Mesothelial cell of epicardium (in vitro differentiated cells): ENCODE data around the gene SEMA4D. TPM values are rescaled to one million over a fixed set of nuclear protein-coding genes. Genes with fewer than 3 reads are reported as not detected.

Experiments
- DNase-seq, 2 experiments: peaks; one replicate each; pipeline ENCODE4 v3.0.0; 2021; ENCODE audit warnings: low spot score in 2 of 2; ENCODE audit not compliant: unreplicated experiment in 2 of 2
- H3K27ac Mint-ChIP-seq: 2 replicates; pipeline ENCODE4 v1.8.0; 2021; ENCODE audit warnings: mixed read lengths
- H3K27me3 Mint-ChIP-seq: 2 replicates; pipeline ENCODE4 v1.8.0; 2021; ENCODE audit warnings: low read depth, mixed read lengths
- H3K36me3 Mint-ChIP-seq: 2 replicates; pipeline ENCODE4 v1.8.0; 2021; ENCODE audit warnings: mixed read lengths
- H3K4me1 Mint-ChIP-seq: 2 replicates; pipeline ENCODE4 v1.8.0; 2021; ENCODE audit warnings: mixed read lengths
- H3K4me3 Mint-ChIP-seq: 2 replicates; pipeline ENCODE4 v1.8.0; 2021; ENCODE audit warnings: mild to moderate bottlenecking, moderate library complexity, mixed read lengths
- H3K9me3 Mint-ChIP-seq: 2 replicates; pipeline ENCODE4 v1.8.0; 2021; ENCODE audit warnings: mixed read lengths
- CTCF ChIP-seq: fragments of 200-600 bp; sonication (generic); IDR thresholded peaks from one replicate; pipeline ENCODE4 v1.5.0; 2021; ENCODE audit warnings: antibody characterized with exemption; ENCODE audit not compliant: unreplicated experiment
- total RNA-seq: library from RNA; stranded (reverse); gene quantifications from 3 replicates; pipeline ENCODE4 v1.2.1, GENCODE V29; 2021

Gene SEMA4D
- total RNA-seq, 1 donor from 2014 or later: 44.7 TPM

GRCh38 chr9:89464300-89464901 is 33.5 kb downstream of the SEMA4D start:
- no peaks in the 10 kb centered on the region for H3K36me3 Mint-ChIP-seq
- H3K4me3 Mint-ChIP-seq: no peak overlapping the region
- no peaks in the 10 kb centered on the region for H3K27me3 Mint-ChIP-seq
- DNase-seq: no peak
- no peak for TF ChIP-seq CTCF
- H3K9me3 Mint-ChIP-seq: no peaks in the 10 kb centered on the region
- H3K27ac Mint-ChIP-seq: no peak overlapping the region
- no peaks in the 10 kb centered on the region for H3K4me1 Mint-ChIP-seq

GRCh38 chr9:89462817-89463683 is 34.9 kb downstream of the SEMA4D start:
- no peak overlapping the region for H3K27ac Mint-ChIP-seq
- no peaks in the 10 kb centered on the region for H3K36me3 Mint-ChIP-seq
- no peaks in the 10 kb centered on the region for H3K4me1 Mint-ChIP-seq
- DNase-seq: no peak
- no peak overlapping the region for H3K4me3 Mint-ChIP-seq
- no peak for TF ChIP-seq CTCF
- no peaks in the 10 kb centered on the region for H3K27me3 Mint-ChIP-seq
- H3K9me3 Mint-ChIP-seq: no peaks in the 10 kb centered on the region

- TF ChIP-seq CTCF: no peak
- no peaks in the 10 kb centered on the region for H3K9me3 Mint-ChIP-seq
- DNase-seq: no peak
- no peaks in the 10 kb centered on the region for H3K27me3 Mint-ChIP-seq
- no peaks in the 10 kb centered on the region for H3K4me1 Mint-ChIP-seq
- H3K27ac Mint-ChIP-seq: no peak overlapping the region
- H3K36me3 Mint-ChIP-seq: no peaks in the 10 kb centered on the region
- no peak overlapping the region for H3K4me3 Mint-ChIP-seq
Measured at GRCh38 chr9:89462199-89462598, 35.7 kb downstream of the SEMA4D start.

GRCh38 chr9:89461265-89461664 is 36.6 kb downstream of the SEMA4D start:
- Mint-ChIP-seq H3K4me3 (no peak overlapping the region), H3K27me3 (no peaks in the 10 kb centered on the region), H3K4me1 (no peaks in the 10 kb centered on the region), H3K27ac (no peak overlapping the region), H3K36me3 (no peaks in the 10 kb centered on the region), H3K9me3 (no peaks in the 10 kb centered on the region)
- TF ChIP-seq CTCF: no peak
- no peak for DNase-seq

GRCh38 chr9:89460551-89460950 is 37.4 kb downstream of the SEMA4D start:
- Mint-ChIP-seq H3K9me3 (no peaks in the 10 kb centered on the region), H3K36me3 (no peaks in the 10 kb centered on the region), H3K27me3 (no peaks in the 10 kb centered on the region), H3K27ac (no peak overlapping the region), H3K4me1 (no peaks in the 10 kb centered on the region), H3K4me3 (no peak overlapping the region)
- no peak for TF ChIP-seq CTCF
- DNase-seq: no peak
